Ascending aorta (tissue), 2 donors: ENCODE measurements around the gene XYLT1. TPM values are rescaled to one million over a fixed set of nuclear protein-coding genes. Genes with fewer than 3 reads are reported as not detected.

Source experiments
- DNase-seq, 2 donors: peaks; one replicate each; pipeline ENCODE4 v3.0.0-alpha.2; 2019; ENCODE audit warnings: low spot score in 2 of 2
- H3K27ac ChIP-seq, 2 donors: fragments of 200-600 bp; sonication (generic); one replicate each; pipeline ENCODE4 v1.5.1; 2016 to 2017; ENCODE audit warnings: mild to moderate bottlenecking in 1 of 2
- H3K27me3 ChIP-seq: fragments of 200-600 bp; sonication (generic); one replicate; pipeline ENCODE4 v1.5.1; 2017
- H3K36me3 ChIP-seq, 2 donors: fragments of 200-600 bp; sonication (generic); one replicate each; pipeline ENCODE4 v1.5.1; 2016
- H3K4me1 ChIP-seq, 2 donors: fragments of 200-600 bp; sonication (generic); one replicate each; pipeline ENCODE4 v1.5.1; 2016 to 2017; ENCODE audit warnings: mild to moderate bottlenecking in 1 of 2
- H3K4me3 ChIP-seq, 2 donors: fragments of 200-600 bp; sonication (generic); one replicate each; pipeline ENCODE4 v1.5.1; 2016 to 2017; ENCODE audit warnings: mild to moderate bottlenecking in 1 of 2
- H3K9me3 ChIP-seq, 2 donors: fragments of 200-600 bp; sonication (generic); one replicate each; pipeline ENCODE4 v1.5.1; 2016
- CTCF ChIP-seq, 3 experiments: fragments of 200-600 bp in 2 of 3; fragments of 450-650 bp in 1 of 3; sonication (generic) in 2 of 3; IDR thresholded peaks; one replicate each; pipeline ENCODE4 v1.5.1; 2016 to 2019; ENCODE audit warnings: antibody characterized with exemption in 3 of 3, mild to moderate bottlenecking in 1 of 3, moderate library complexity in 1 of 3
- intact Hi-C: fragments of 100-400 bp; cut with DNase I; formaldehyde crosslinking; loops from one replicate; pipeline ENCODE4 v1.15.1; 2023
- total RNA-seq: library from RNA; depleted of rRNA; stranded (reverse); fragments of >200 nt; gene quantifications from one replicate; pipeline ENCODE4 v1.1.0, GENCODE V29; 2016

The XYLT1 gene
- total RNA-seq, 1 donor from 2014 or later: 6.7 TPM

- intact Hi-C loops: no loop called here
- Histone ChIP-seq H3K9me3 (no peaks in the 10 kb centered on the region), H3K27me3 (no peaks in the 10 kb centered on the region), H3K4me3 (no peak overlapping the region), H3K27ac (no peak overlapping the region), H3K4me1 (no peaks in the 10 kb centered on the region), H3K36me3 (no peaks in the 10 kb centered on the region)
- no peak for DNase-seq
- no peak for TF ChIP-seq CTCF (IDR thresholded peaks at IDR 0.05)
These were observed 320.8 kb downstream of the XYLT1 start for GRCh38 chr16:17149904-17150483.

- intact Hi-C loops: no loop called here
- H3K27ac ChIP-seq: no peak overlapping the region
- H3K4me1 ChIP-seq: no peaks in the 10 kb centered on the region
- TF ChIP-seq CTCF (IDR thresholded peaks at IDR 0.05): no peak
- no peaks in the 10 kb centered on the region for H3K27me3 ChIP-seq
- no peak for DNase-seq
- H3K36me3 ChIP-seq: no peaks in the 10 kb centered on the region
- no peaks in the 10 kb centered on the region for H3K9me3 ChIP-seq
- H3K4me3 ChIP-seq: no peak overlapping the region
These were observed 322.8 kb downstream of the XYLT1 start for GRCh38 chr16:17147942-17148341.

- Histone ChIP-seq H3K4me3 (no peak overlapping the region), H3K27ac (no peak overlapping the region), H3K4me1 (no peaks in the 10 kb centered on the region), H3K27me3 (no peaks in the 10 kb centered on the region), H3K36me3 (peaks cover 3 to 7% of the 10 kb centered on the region in 2 donors), H3K9me3 (no peaks in the 10 kb centered on the region)
- DNase-seq: no peak
- intact Hi-C loops: no loop called here
- no peak for TF ChIP-seq CTCF (IDR thresholded peaks at IDR 0.05)
These were observed 325.7 kb downstream of the XYLT1 start for GRCh38 chr16:17145029-17145428.

- no peak overlapping the region for H3K27ac ChIP-seq
- H3K4me3 ChIP-seq: no peak overlapping the region
- H3K9me3 ChIP-seq: no peaks in the 10 kb centered on the region
- no peaks in the 10 kb centered on the region for H3K27me3 ChIP-seq
- no peaks in the 10 kb centered on the region for H3K4me1 ChIP-seq
- H3K36me3 ChIP-seq: peaks cover 6 to 13% of the 10 kb centered on the region in 2 donors
- DNase-seq: no peak
- intact Hi-C loops: no loop called here
- TF ChIP-seq CTCF (IDR thresholded peaks at IDR 0.05): no peak
These were observed 326.3 kb downstream of the XYLT1 start for GRCh38 chr16:17144431-17144830.

DNA sequence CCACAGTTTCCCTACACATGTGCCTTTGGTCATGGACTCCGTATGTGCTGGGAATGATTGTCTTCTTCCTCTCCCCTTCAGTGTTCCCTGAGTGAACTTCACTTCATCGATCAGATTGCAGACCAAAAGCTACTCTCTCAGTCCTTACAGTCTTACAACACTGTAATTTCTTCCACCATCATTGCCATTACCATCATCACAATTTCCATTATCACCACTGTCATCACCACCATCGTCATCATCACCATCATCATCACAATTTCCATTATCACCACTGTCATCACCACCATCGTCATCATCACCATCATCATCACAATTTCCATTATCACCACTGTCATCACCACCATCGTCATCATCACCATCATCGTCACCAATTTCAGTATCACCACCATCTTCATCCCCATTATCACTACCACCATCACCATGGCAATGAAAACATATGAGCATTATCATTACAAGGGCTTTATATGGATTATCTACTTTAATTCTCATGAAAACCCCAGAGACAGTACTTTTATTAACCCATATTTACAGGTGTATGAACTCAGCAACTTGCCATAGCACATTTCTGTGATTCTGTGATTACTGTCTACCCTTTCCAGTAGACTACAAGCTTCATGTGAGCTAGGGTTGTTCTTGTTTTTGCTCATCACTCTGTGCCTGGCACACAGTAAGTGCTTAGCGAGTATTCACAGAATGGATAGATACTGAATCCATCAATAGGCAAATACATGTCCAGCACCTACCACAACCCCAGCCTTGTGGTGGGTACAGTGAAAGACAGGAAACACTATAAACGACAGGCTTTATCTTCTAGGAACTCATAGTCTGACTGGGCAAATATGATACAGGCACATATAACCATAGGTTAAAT is 327.0 kb downstream of the XYLT1 start:
- Histone ChIP-seq H3K9me3 (no peaks in the 10 kb centered on the region), H3K4me1 (no peaks in the 10 kb centered on the region), H3K36me3 (peaks cover 6 to 18% of the 10 kb centered on the region in 2 donors), H3K27ac (no peak overlapping the region), H3K4me3 (no peak overlapping the region), H3K27me3 (no peaks in the 10 kb centered on the region)
- DNase-seq: no peak
- TF ChIP-seq CTCF (IDR thresholded peaks at IDR 0.05): no peak
- intact Hi-C loops: no loop called here
